GM04504 (cell line): ENCODE results near the gene SLC35B1.

Source experiments
- DNase-seq: peaks from one replicate; pipeline ENCODE4 v3.0.0-alpha.2; 2012; ENCODE audit warnings: low read depth

The SLC35B1 gene, protein sequence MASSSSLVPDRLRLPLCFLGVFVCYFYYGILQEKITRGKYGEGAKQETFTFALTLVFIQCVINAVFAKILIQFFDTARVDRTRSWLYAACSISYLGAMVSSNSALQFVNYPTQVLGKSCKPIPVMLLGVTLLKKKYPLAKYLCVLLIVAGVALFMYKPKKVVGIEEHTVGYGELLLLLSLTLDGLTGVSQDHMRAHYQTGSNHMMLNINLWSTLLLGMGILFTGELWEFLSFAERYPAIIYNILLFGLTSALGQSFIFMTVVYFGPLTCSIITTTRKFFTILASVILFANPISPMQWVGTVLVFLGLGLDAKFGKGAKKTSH

DNA sequence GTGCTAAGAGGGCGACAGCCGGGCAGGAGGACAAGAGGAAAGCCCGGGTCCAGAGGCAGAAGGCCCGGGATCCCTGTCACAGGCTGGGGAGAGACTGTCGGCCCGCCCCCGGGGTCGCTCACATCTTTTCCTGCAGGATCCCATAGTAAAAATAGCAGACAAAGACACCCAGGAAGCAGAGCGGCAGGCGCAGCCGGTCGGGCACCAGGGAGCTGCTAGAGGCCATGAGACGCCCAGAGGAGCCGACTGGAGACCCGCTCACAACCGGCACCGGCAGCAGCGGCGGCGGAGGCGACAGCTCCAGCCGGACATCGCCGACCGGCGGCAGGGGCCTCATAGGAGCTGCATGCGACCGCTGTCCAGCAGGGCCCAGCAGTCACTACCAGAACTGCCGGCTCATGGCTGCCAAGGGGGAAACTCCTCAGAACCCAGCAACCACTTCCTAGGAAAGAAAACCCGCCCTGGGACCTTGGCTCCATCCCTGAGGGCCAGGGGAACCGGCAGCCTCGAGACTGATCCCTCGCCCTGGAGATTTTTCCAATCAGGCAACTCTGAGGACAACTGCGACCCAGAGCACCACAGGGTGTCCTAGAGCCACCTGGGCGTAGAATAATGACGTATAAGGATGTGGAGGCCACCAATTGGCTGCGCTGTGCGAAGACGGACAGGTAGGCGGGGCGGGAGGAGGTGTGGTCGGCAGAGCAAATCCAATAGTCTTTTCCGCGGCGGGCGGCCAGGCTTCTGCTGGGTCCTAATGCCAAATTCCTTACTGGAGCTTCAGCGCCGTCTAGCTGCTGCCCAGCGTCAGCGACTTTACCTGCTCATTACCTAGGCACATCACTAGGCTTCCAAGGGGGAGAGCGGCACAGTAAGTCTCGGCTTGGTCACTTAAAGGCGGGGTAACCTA, at the start of gene SLC35B1:
TSS of gene SLC35B1 (minus strand) at position 357 of the 907 bp plus-strand sequence. CDS start at position 226, 131 bp downstream.
- peak; percentile 98 for DNase-seq

GRCh38 chr17:49757151-49757777, 49.5 kb upstream of the SLC35B1 start:
- no peak for DNase-seq

- no peak for DNase-seq
Observed at GRCh38 chr17:49756323-49757150, 48.8 kb upstream of the SLC35B1 start.

GRCh38 chr17:49755663-49756283, 48.0 kb upstream of the SLC35B1 start:
- no peak for DNase-seq

DNA sequence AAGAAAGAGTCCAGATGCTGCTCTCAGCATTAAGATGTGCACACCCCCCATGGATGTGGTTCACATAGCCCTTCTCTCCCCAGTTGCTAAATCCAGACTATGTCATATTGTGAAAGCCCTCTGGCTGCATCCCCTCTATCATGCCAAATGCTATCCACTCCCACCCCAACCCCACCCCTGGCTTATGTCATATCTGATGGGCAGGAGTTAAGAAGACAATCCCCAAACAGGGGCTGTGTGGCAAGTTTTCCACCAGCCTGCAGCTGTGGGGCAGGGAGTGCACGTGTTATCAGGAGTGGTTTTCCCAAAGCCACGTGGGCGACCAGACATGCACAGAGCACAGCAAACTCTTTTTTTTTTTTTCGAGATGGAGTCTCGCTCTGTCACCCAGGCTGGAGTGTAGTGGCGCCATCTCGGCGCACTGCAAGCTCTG, 46.2 kb upstream of the SLC35B1 start:
- DNase-seq, result no peak

GRCh38 chr17:49752508-49752907, 44.7 kb upstream of the SLC35B1 start:
- DNase-seq, result no peak

GRCh38 chr17:49749730-49750129, 42.0 kb upstream of the SLC35B1 start:
- DNase-seq, result no peak

DNA sequence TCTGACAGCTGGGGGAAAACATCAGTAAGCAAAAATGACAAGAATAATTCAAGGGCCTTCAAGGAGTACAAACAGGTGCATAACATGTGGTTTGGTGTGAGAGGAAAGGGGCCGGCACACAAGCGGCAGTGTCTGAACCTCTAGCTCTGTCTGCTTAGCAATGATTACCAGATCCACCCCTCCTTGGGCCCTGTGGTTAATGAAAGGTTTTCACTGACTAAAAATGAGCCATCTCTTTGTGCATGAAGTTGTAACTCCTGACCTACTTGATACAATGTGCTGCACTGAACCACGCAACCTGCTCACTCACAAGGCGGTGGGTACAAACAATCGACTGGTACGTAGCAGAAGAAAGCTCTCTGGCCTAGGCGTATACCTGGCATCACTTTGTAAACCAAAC, 41.0 kb upstream of the SLC35B1 start:
- DNase-seq, result no peak

DNA sequence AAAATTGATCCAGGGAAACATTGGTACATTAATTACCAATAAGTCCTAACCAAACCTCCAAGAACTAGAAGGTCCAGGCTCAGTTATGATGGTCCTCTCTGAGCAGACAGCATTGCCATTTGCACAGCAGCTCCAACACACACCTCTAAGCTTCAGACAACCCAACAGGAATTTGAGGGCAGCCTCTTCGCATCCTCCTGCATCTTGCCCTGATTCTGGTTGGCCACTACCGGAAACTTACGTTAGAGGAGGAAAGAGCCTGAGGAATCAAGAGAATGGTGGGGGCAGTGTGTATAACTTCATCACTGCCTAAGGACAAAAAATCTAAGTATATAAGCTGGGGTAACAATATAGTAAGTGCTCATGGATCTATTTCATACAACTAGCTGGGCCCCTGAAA, 40.5 kb upstream of the SLC35B1 start:
- no peak for DNase-seq

DNA sequence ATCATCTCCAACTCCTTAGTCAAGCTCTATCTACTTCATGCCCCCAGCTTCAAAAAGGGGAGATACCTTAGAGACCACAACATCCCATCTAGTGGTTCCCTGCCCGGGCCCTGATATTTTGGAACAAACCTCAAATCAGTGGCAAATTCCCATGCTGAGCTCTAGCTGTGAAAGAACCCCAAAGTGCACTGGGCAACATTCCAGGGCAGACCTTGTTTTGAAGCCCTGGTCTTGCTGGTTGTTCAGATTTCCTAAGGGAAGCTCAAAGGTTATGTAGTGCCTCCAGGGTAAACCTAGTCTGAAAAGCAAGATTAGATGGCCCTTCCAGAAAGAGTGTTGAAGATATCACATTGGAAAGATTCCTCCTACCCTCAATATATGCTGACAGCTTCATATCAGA, 39.9 kb upstream of the SLC35B1 start:
- DNase-seq, result no peak

GRCh38 chr17:49746791-49747490, 39.2 kb upstream of the SLC35B1 start:
- no peak for DNase-seq

GRCh38 chr17:49745175-49746139, 37.7 kb upstream of the SLC35B1 start:
- DNase-seq, result no peak

- DNase-seq, result no peak
Observed at GRCh38 chr17:49742166-49742638, 34.4 kb upstream of the SLC35B1 start.

GRCh38 chr17:49741692-49742076, 33.9 kb upstream of the SLC35B1 start:
- no peak for DNase-seq

DNA sequence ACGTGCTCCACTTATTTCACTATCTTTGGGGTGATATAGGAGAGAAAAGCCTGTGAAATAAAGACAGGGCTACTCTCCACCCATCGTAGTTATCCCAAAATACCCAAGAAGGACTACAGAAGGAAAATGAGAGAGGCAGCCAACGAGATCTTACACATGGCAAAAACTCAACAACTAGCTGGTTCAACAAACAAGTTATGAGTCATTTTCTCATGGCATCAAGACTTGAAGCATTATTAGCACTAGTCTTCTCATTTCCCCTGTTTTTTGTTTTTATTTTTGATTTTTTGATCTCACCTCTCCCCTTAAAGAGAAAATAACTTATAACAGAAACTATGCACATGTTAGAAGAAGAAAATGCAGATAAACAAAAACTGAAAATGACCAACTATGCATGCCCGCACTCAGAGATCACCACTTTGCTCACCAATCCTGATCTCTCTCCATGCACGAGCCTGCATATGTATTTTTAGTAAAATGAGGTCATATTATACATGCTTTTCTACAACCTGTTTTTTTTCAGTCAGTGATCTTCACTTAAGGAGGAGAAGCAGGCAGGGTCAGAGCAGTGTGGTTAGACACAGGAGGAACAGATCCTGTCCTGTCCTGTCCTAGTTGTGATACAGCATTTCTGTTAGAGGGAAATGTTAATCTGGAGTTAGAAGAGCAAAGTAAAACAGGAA, 33.4 kb upstream of the SLC35B1 start:
- DNase-seq, result no peak

DNA sequence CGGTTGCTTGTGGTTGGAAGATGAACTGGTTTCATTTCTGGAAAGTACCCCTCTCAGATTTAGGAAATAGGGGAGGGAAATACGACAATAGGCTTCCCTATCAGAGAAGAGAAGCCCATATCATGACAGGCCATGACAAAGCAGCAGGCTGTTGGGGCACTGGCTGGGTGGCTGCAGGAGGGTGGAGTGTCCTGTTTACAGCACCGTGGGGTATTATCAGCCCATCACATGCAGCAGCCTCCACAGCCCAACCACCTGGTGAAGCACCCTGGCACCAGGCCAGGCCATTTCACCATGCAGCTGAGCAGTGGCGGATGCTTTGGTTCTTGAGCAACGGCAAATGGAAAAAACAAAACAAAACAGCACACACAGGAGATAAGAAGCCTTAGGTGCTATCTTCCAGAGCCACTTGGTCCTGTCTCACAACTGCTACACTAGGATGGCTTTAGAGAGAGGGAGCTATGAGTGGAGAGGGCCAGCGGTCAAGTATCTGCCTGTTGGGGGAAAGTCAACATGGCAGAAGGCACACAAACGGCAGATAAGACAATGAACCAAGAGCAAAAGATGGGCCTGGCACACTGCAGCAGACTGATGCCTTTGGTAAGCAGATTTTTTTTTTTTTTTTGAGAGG, 32.0 kb upstream of the SLC35B1 start:
- DNase-seq, result no peak

GRCh38 chr17:49738456-49739163, 30.8 kb upstream of the SLC35B1 start:
- no peak for DNase-seq
